ENCODE data around the gene PPAN.
A peak's percentile ranks its signal among the peaks of the same experiment; 100 is the strongest.

DNA sequence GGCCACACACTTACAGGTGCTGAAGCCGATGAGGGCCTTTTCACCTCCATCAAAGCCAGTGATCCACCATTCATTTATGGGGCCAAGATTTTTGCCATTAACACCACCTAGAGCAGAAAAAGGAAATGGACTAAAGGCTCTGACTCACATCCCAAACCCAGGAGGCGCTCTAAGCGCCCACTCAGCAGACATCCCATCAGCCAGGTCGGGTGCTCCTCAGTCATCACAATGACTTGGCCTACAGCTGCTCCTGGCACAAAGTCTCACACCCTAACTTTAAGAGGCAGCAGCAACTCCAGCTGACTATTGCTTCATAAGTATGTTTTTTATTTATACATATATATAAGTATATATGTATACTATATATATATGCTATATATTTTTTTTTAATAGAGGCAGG lies 49.7 kb downstream of the PPAN start:
- TF ChIP-seq, protein P1, sequence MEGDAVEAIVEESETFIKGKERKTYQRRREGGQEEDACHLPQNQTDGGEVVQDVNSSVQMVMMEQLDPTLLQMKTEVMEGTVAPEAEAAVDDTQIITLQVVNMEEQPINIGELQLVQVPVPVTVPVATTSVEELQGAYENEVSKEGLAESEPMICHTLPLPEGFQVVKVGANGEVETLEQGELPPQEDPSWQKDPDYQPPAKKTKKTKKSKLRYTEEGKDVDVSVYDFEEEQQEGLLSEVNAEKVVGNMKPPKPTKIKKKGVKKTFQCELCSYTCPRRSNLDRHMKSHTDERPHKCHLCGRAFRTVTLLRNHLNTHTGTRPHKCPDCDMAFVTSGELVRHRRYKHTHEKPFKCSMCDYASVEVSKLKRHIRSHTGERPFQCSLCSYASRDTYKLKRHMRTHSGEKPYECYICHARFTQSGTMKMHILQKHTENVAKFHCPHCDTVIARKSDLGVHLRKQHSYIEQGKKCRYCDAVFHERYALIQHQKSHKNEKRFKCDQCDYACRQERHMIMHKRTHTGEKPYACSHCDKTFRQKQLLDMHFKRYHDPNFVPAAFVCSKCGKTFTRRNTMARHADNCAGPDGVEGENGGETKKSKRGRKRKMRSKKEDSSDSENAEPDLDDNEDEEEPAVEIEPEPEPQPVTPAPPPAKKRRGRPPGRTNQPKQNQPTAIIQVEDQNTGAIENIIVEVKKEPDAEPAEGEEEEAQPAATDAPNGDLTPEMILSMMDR (conservative IDR thresholded peaks at IDR 0.05; ENCODE audit: low read depth, low read length): peak; percentile 36
- TF ChIP-seq EZH2 (IDR thresholded peaks at IDR 0.05; ENCODE audit: low read length, unreplicated experiment): no peak
